ENCODE results near the gene USP47.

Gene USP47

DNA sequence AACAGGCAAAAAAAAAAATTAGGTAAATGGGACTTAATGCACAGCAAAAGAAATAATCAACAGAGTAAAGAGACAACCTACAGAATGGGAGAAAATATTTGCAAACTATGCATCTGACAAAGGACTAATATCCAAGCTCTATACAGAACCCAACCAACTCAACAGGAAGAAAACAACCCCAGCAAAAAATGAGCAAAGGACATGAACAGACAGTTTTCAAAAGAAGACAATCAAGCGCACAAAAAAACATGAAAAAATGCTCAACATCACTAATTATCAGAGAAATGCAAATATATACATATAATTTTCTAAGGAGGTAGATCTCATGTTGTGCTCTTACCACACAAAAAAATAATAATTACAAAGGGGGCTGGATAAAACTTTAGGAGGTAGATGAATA, 36.5 kb upstream of the USP47 start:
- H3K27me3 ChIP-seq (ENCODE audit: control insufficient read depth in 3 of 3, insufficient read depth in 3 of 3, low read depth in 1 of 3, low read length in 3 of 3): peaks cover 0 to 5% (median 0%) of the 10 kb centered on the region in 3 experiments
- H2AK5ac ChIP-seq (ENCODE audit: low read depth, low read length): no peak overlapping the region
- no peak overlapping the region for H3K23ac ChIP-seq (ENCODE audit: low read depth, low read length, poor library complexity)
- no peak for DNase-seq (ENCODE audit: low spot score)
- H3K4ac ChIP-seq (ENCODE audit: low read length): no peak overlapping the region
- H3K9ac ChIP-seq (ENCODE audit: low read depth, low read length, poor library complexity): no peak overlapping the region
- no peak overlapping the region for H3K4me2 ChIP-seq (ENCODE audit: insufficient read depth, low read length, poor library complexity, severe bottlenecking)
- H3K27ac ChIP-seq (replicated peaks; ENCODE audit: low read length): no peak overlapping the region
- H3K9me3 ChIP-seq (replicated peaks in 1 of 2; ENCODE audit: control insufficient read depth in 2 of 2, insufficient read depth in 1 of 2, low read depth in 1 of 2, low read length in 2 of 2): no peaks in the 10 kb centered on the region
- H3K36me3 ChIP-seq (replicated peaks in 1 of 2; ENCODE audit: control insufficient read depth in 2 of 2, insufficient read depth in 2 of 2, low read length in 2 of 2): no peaks in the 10 kb centered on the region
- H4K8ac ChIP-seq (ENCODE audit: low read depth, low read length): no peak overlapping the region
- H2BK5ac ChIP-seq (ENCODE audit: low read length): no peak overlapping the region
- no peak overlapping the region for H2BK120ac ChIP-seq (ENCODE audit: low read depth, low read length)
- no peak overlapping the region for H4K91ac ChIP-seq (ENCODE audit: low read depth, low read length, poor library complexity)
- WGBS, 2 donors (ENCODE audit: extremely low coverage in 2 of 2, insufficient read length in 2 of 2, insufficient replicate concordance in 1 of 2): no CpG with 5 or more reads among the region's 1 CpG
- H3K14ac ChIP-seq (ENCODE audit: low read length): no peak overlapping the region
- no peak overlapping the region for H3K4me3 ChIP-seq (ENCODE audit: low read length in 2 of 2)
- H2BK12ac ChIP-seq (ENCODE audit: low read length): no peak overlapping the region
- no peaks in the 10 kb centered on the region for H3K79me1 ChIP-seq (ENCODE audit: low read depth, low read length)
- H3K18ac ChIP-seq (ENCODE audit: low read length): no peak overlapping the region
- H3K4me1 ChIP-seq (ENCODE audit: control insufficient read depth in 2 of 2, insufficient read depth in 1 of 2, low read depth in 1 of 2, low read length in 2 of 2): no peaks in the 10 kb centered on the region
- H2AFZ ChIP-seq (ENCODE audit: low read length): no peak overlapping the region
- no peak overlapping the region for H2BK15ac ChIP-seq (ENCODE audit: low read length)

DNA sequence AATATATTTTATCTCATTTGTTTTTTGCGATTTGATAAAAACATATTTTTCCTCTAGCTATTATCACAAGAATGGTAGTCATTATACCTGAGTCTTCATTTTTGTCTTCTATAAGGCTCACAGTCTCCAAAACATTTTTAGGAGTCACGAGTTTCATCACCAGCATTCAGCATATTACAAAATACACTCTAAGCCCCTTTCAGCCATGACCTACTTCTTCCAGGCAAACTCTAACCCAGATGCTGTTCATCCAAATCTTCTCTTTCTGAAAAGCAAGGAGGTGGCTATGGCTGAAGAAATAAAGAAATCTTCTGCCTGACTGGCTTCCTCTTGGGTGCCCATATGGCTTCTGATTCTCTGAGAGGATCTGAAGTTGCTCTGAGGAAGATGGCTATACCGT, 35.7 kb upstream of the USP47 start:
- Histone ChIP-seq H3K18ac (ENCODE audit: low read length) (no peak overlapping the region), H3K14ac (ENCODE audit: low read length) (no peak overlapping the region), H2BK15ac (ENCODE audit: low read length) (no peak overlapping the region), H2BK5ac (ENCODE audit: low read length) (no peak overlapping the region), H2BK120ac (ENCODE audit: low read depth, low read length) (no peak overlapping the region), H3K4me1 (ENCODE audit: control insufficient read depth in 2 of 2, insufficient read depth in 1 of 2, low read depth in 1 of 2, low read length in 2 of 2) (no peaks in the 10 kb centered on the region), H2AK5ac (ENCODE audit: low read depth, low read length) (no peak overlapping the region), H2BK12ac (ENCODE audit: low read length) (no peak overlapping the region), H3K27me3 (ENCODE audit: control insufficient read depth in 3 of 3, insufficient read depth in 3 of 3, low read depth in 1 of 3, low read length in 3 of 3) (peaks cover 0 to 5% (median 0%) of the 10 kb centered on the region in 3 experiments), H3K9me3 (replicated peaks in 1 of 2; ENCODE audit: control insufficient read depth in 2 of 2, insufficient read depth in 1 of 2, low read depth in 1 of 2, low read length in 2 of 2) (no peaks in the 10 kb centered on the region), H4K8ac (ENCODE audit: low read depth, low read length) (no peak overlapping the region), H3K4ac (ENCODE audit: low read length) (no peak overlapping the region), H3K9ac (ENCODE audit: low read depth, low read length, poor library complexity) (no peak overlapping the region), H3K27ac (replicated peaks; ENCODE audit: low read length) (no peak overlapping the region), H3K4me2 (ENCODE audit: insufficient read depth, low read length, poor library complexity, severe bottlenecking) (no peak overlapping the region), H2AFZ (ENCODE audit: low read length) (no peak overlapping the region), H3K79me1 (ENCODE audit: low read depth, low read length) (no peaks in the 10 kb centered on the region), H3K36me3 (replicated peaks in 1 of 2; ENCODE audit: control insufficient read depth in 2 of 2, insufficient read depth in 2 of 2, low read length in 2 of 2) (no peaks in the 10 kb centered on the region), H3K4me3 (ENCODE audit: low read length in 2 of 2) (no peak overlapping the region), H3K23ac (ENCODE audit: low read depth, low read length, poor library complexity) (no peak overlapping the region), H4K91ac (ENCODE audit: low read depth, low read length, poor library complexity) (no peak overlapping the region)
- DNase-seq (ENCODE audit: low spot score): no peak
- WGBS, 2 donors (ENCODE audit: extremely low coverage in 2 of 2, insufficient read length in 2 of 2, insufficient replicate concordance in 1 of 2): no CpG with 5 or more reads among the region's 3 CpGs

DNA sequence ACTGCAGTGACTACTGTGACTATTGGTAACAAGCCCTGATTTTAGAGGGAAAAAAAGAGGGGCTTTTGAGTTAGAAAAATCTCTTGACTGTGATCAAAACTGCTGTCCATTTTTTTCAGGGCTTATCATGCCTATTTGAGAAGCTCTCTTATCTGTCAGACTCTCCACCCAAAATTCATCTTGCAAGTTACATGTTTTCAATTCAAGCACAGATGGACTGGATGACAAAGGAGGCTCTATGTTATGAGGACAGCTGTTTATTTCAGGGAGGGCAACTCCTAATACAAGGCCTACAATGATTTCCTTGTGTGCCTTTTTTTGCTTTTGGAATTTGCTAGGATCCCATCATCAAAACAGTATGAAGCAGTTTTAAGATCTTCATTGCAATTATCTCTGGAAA, 35.2 kb upstream of the USP47 start:
- H4K91ac ChIP-seq (ENCODE audit: low read depth, low read length, poor library complexity): no peak overlapping the region
- no peaks in the 10 kb centered on the region for H3K79me1 ChIP-seq (ENCODE audit: low read depth, low read length)
- H2BK15ac ChIP-seq (ENCODE audit: low read length): no peak overlapping the region
- H3K9me3 ChIP-seq (replicated peaks in 1 of 2; ENCODE audit: control insufficient read depth in 2 of 2, insufficient read depth in 1 of 2, low read depth in 1 of 2, low read length in 2 of 2): no peaks in the 10 kb centered on the region
- H3K4me1 ChIP-seq (ENCODE audit: control insufficient read depth in 2 of 2, insufficient read depth in 1 of 2, low read depth in 1 of 2, low read length in 2 of 2): no peaks in the 10 kb centered on the region
- no peak overlapping the region for H3K4ac ChIP-seq (ENCODE audit: low read length)
- no peak overlapping the region for H3K18ac ChIP-seq (ENCODE audit: low read length)
- no peak overlapping the region for H3K14ac ChIP-seq (ENCODE audit: low read length)
- no peak overlapping the region for H3K4me3 ChIP-seq (ENCODE audit: low read length in 2 of 2)
- H2BK12ac ChIP-seq (ENCODE audit: low read length): no peak overlapping the region
- H3K27me3 ChIP-seq (ENCODE audit: control insufficient read depth in 3 of 3, insufficient read depth in 3 of 3, low read depth in 1 of 3, low read length in 3 of 3): peaks cover 0 to 5% (median 0%) of the 10 kb centered on the region in 3 experiments
- no peak overlapping the region for H3K23ac ChIP-seq (ENCODE audit: low read depth, low read length, poor library complexity)
- H3K27ac ChIP-seq (replicated peaks; ENCODE audit: low read length): no peak overlapping the region
- no peak overlapping the region for H2AFZ ChIP-seq (ENCODE audit: low read length)
- no peak overlapping the region for H2BK120ac ChIP-seq (ENCODE audit: low read depth, low read length)
- no peak overlapping the region for H2BK5ac ChIP-seq (ENCODE audit: low read length)
- no peak overlapping the region for H4K8ac ChIP-seq (ENCODE audit: low read depth, low read length)
- DNase-seq (ENCODE audit: low spot score): no peak
- no peak overlapping the region for H2AK5ac ChIP-seq (ENCODE audit: low read depth, low read length)
- H3K9ac ChIP-seq (ENCODE audit: low read depth, low read length, poor library complexity): no peak overlapping the region
- no peak overlapping the region for H3K4me2 ChIP-seq (ENCODE audit: insufficient read depth, low read length, poor library complexity, severe bottlenecking)
- H3K36me3 ChIP-seq (replicated peaks in 1 of 2; ENCODE audit: control insufficient read depth in 2 of 2, insufficient read depth in 2 of 2, low read length in 2 of 2): no peaks in the 10 kb centered on the region

DNA sequence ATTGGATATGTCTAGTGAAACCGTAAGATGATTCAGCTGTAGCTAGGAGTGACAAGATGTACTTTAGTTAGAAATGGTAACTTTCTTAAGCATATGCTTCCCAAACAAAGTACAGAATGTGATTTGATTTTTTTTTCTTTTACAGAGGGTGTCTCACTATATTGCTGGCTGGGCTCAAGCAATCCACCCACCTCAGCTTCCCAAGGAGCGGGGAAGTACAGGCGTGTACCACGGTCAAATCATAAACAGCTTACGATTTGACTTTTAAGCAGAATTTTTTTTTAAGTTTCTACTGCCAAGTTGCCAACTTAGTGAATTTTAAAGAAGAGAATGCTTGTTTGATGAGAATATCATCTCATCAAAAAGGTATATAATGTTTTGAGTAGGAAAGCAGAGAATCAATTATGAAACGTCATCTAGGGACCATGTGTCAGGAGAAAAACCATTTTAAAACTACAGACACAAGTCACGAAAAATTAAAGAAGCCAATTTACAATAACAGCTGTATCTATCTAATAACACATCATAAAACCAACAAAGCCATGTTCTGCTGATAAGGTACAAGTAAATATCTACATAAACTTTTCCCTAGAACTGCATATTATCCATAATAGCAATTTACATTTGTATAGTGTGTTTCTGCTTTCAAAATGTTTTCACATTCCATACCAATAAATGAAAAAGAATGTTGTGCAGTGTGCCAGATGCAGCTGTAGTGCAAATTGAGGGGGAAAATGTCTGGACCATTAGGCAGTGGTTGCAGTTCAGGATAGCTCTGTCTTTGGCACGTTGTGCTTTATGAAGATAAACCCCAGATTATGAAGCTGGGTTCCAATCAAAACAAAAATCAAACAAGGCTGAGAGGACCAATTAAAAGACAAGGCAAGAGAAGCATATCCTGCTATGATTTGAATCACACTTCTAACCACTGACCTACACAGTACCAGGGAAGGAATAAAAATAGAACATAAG, 33.7 kb upstream of the USP47 start:
- no peak overlapping the region for H2BK120ac ChIP-seq (ENCODE audit: low read depth, low read length)
- no peaks in the 10 kb centered on the region for H3K79me1 ChIP-seq (ENCODE audit: low read depth, low read length)
- no peak overlapping the region for H2AK5ac ChIP-seq (ENCODE audit: low read depth, low read length)
- no peak overlapping the region for H2BK12ac ChIP-seq (ENCODE audit: low read length)
- no peak for DNase-seq (ENCODE audit: low spot score)
- no peak overlapping the region for H4K8ac ChIP-seq (ENCODE audit: low read depth, low read length)
- no peak overlapping the region for H3K27ac ChIP-seq (replicated peaks; ENCODE audit: low read length)
- H3K27me3 ChIP-seq (ENCODE audit: control insufficient read depth in 3 of 3, insufficient read depth in 3 of 3, low read depth in 1 of 3, low read length in 3 of 3): peaks cover 0 to 5% (median 0%) of the 10 kb centered on the region in 3 experiments
- no peak overlapping the region for H3K23ac ChIP-seq (ENCODE audit: low read depth, low read length, poor library complexity)
- H2AFZ ChIP-seq (ENCODE audit: low read length): no peak overlapping the region
- H3K18ac ChIP-seq (ENCODE audit: low read length): no peak overlapping the region
- H2BK5ac ChIP-seq (ENCODE audit: low read length): no peak overlapping the region
- no peak overlapping the region for H3K4me2 ChIP-seq (ENCODE audit: insufficient read depth, low read length, poor library complexity, severe bottlenecking)
- H3K14ac ChIP-seq (ENCODE audit: low read length): no peak overlapping the region
- no peak overlapping the region for H2BK15ac ChIP-seq (ENCODE audit: low read length)
- H3K4me1 ChIP-seq (ENCODE audit: control insufficient read depth in 2 of 2, insufficient read depth in 1 of 2, low read depth in 1 of 2, low read length in 2 of 2): no peaks in the 10 kb centered on the region
- H4K91ac ChIP-seq (ENCODE audit: low read depth, low read length, poor library complexity): no peak overlapping the region
- H3K9ac ChIP-seq (ENCODE audit: low read depth, low read length, poor library complexity): no peak overlapping the region
- WGBS, 2 donors (ENCODE audit: extremely low coverage in 2 of 2, insufficient read length in 2 of 2, insufficient replicate concordance in 1 of 2): no CpG with 5 or more reads among the region's 8 CpGs
- no peak overlapping the region for H3K4me3 ChIP-seq (ENCODE audit: low read length in 2 of 2)
- H3K9me3 ChIP-seq (replicated peaks in 1 of 2; ENCODE audit: control insufficient read depth in 2 of 2, insufficient read depth in 1 of 2, low read depth in 1 of 2, low read length in 2 of 2): no peaks in the 10 kb centered on the region
- H3K36me3 ChIP-seq (replicated peaks in 1 of 2; ENCODE audit: control insufficient read depth in 2 of 2, insufficient read depth in 2 of 2, low read length in 2 of 2): no peaks in the 10 kb centered on the region
- H3K4ac ChIP-seq (ENCODE audit: low read length): no peak overlapping the region

All from neuronal stem cell (in vitro differentiated cells).